NB4 (cell line): ENCODE data around the gene P4HTM.

Experiments
- MYC ChIP-seq: IDR thresholded peaks from 2 replicates; pipeline ENCODE4 v1.6.1; 2011; ENCODE audit warnings: low read depth, low read length
- POLR2A ChIP-seq: IDR thresholded peaks from 2 replicates; pipeline ENCODE4 v1.6.1; 2011; ENCODE audit warnings: mild to moderate bottlenecking; ENCODE audit not compliant: insufficient read length; ENCODE audit errors: extremely low read depth
- TF ChIP-seq, protein P1 (sequence below): IDR thresholded peaks from one replicate; pipeline ENCODE4 v1.5.1; 2012; ENCODE audit warnings: low read depth, low read length
- TF ChIP-seq, protein P2 (sequence below): IDR thresholded peaks from 2 replicates; pipeline ENCODE4 v1.6.1; 2011; ENCODE audit warnings: low read depth, low read length

DNA sequence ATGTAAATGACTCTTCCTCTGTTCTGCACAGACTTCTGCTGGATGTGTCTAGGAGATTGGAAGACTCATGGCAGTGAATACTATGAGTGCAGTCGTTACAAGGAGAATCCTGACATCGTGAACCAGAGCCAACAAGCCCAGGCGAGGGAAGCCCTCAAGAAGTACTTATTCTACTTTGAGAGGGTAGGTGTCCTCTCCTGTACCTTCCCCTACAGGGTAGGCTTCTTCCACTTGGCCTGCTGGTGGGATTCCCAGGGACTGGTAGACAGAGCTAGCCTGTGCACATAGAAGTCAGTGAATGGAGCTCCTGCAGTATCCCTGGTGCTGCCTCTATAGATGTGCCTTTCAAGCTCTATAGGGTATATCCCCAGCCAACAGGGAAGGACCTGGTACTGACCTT, 10.6 kb upstream of the P4HTM start:
- TF ChIP-seq, protein P1, sequence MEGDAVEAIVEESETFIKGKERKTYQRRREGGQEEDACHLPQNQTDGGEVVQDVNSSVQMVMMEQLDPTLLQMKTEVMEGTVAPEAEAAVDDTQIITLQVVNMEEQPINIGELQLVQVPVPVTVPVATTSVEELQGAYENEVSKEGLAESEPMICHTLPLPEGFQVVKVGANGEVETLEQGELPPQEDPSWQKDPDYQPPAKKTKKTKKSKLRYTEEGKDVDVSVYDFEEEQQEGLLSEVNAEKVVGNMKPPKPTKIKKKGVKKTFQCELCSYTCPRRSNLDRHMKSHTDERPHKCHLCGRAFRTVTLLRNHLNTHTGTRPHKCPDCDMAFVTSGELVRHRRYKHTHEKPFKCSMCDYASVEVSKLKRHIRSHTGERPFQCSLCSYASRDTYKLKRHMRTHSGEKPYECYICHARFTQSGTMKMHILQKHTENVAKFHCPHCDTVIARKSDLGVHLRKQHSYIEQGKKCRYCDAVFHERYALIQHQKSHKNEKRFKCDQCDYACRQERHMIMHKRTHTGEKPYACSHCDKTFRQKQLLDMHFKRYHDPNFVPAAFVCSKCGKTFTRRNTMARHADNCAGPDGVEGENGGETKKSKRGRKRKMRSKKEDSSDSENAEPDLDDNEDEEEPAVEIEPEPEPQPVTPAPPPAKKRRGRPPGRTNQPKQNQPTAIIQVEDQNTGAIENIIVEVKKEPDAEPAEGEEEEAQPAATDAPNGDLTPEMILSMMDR = no peak
- TF ChIP-seq POLR2A (no peak), MYC (no peak)
- TF ChIP-seq, protein P2, sequence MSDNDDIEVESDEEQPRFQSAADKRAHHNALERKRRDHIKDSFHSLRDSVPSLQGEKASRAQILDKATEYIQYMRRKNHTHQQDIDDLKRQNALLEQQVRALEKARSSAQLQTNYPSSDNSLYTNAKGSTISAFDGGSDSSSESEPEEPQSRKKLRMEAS = no peak
